PC-3 (cell line): ENCODE measurements around the gene PLPPR2. TPM values are rescaled to one million over a fixed set of nuclear protein-coding genes. Genes with fewer than 3 reads are reported as not detected.

ENCODE experiments used
- ATAC-seq: fragments of 200-7000 bp; cut with Tn5 transposase; 2 replicates; pipeline ENCODE4 v1.9.1; 2020; ENCODE audit warnings: mild to moderate bottlenecking, moderate library complexity
- BruUV-seq: library from RNA; stranded (reverse); fragments of 400-500 nt; replicated peaks from 2 replicates; lab custom pipeline; 2021; lab: Mats Ljungman, UMichigan
- CTCF ChIA-PET: fragments of 300-600 bp; sonication (Branson Sonifier 250); formaldehyde crosslinking; loops from one replicate; lab custom pipeline; 2022; ENCODE audit warnings: antibody characterized with exemption; lab: Charles Lee
- POLR2A ChIA-PET: fragments of 300-600 bp; sonication (Branson Sonifier 250); formaldehyde crosslinking; loops from one replicate; lab custom pipeline; 2022; ENCODE audit warnings: antibody characterized with exemption; ENCODE audit not compliant: unreplicated experiment; lab: Charles Lee
- DNase-seq: peaks from one replicate; pipeline ENCODE4 v3.0.0-alpha.2; 2015
- H2AFZ ChIP-seq: fragments of 300-600 bp; sonication (generic); 2 replicates; pipeline ENCODE4 v1.6.0; 2016; ENCODE audit warnings: antibody characterized with exemption, low read length
- H3F3A ChIP-seq: fragments of 300-600 bp; sonication (generic); one replicate; pipeline ENCODE4 v1.6.0; 2017; ENCODE audit warnings: antibody characterized with exemption, low read length, control low read depth, mild to moderate bottlenecking; ENCODE audit not compliant: unreplicated experiment
- H3K27ac ChIP-seq: fragments of 300-600 bp; sonication (generic); 2 replicates; pipeline ENCODE4 v1.5.1; 2016; ENCODE audit warnings: mild to moderate bottlenecking, low read length
- H3K27me3 ChIP-seq: fragments of 300-600 bp; sonication (generic); 2 replicates; pipeline ENCODE4 v1.6.1; 2016; ENCODE audit warnings: low read length, mixed read lengths
- H3K36me3 ChIP-seq: fragments of 300-600 bp; sonication (generic); 2 replicates; pipeline ENCODE4 v1.6.1; 2016; ENCODE audit warnings: low read depth, mixed run types, low read length, mixed read lengths
- H3K4me1 ChIP-seq: fragments of 300-600 bp; sonication (generic); 2 replicates; pipeline ENCODE4 v1.5.1; 2016; ENCODE audit warnings: low read length; ENCODE audit not compliant: insufficient read depth
- H3K4me2 ChIP-seq: fragments of 300-600 bp; sonication (generic); 2 replicates; pipeline ENCODE4 v1.6.0; 2016; ENCODE audit warnings: low read length
- H3K4me3 ChIP-seq: fragments of 300-600 bp; sonication (generic); 2 replicates; pipeline ENCODE4 v1.5.1; 2016; ENCODE audit warnings: mild to moderate bottlenecking, low read length, mixed read lengths
- H3K79me2 ChIP-seq: fragments of 300-600 bp; sonication (generic); 2 replicates; pipeline ENCODE4 v1.6.1; 2017; ENCODE audit warnings: low read length, mixed read lengths
- H3K9ac ChIP-seq: fragments of 300-600 bp; sonication (generic); 2 replicates; pipeline ENCODE4 v1.6.0; 2016; ENCODE audit warnings: mild to moderate bottlenecking, low read length
- H3K9me2 ChIP-seq: fragments of 300-600 bp; sonication (generic); replicated peaks from 2 replicates; pipeline ENCODE4 v1.6.1; 2016; ENCODE audit warnings: mixed run types, low read length, mixed read lengths
- H3K9me3 ChIP-seq: fragments of 300-600 bp; sonication (generic); 2 replicates; pipeline ENCODE4 v1.6.1; 2016; ENCODE audit warnings: low read length, mixed read lengths
- H4K20me1 ChIP-seq: fragments of 300-600 bp; sonication (generic); 2 replicates; pipeline ENCODE4 v1.6.1; 2016; ENCODE audit warnings: low read length, mixed read lengths
- CTCF ChIP-seq: fragments of 300-600 bp; sonication (generic); conservative IDR thresholded peaks from 2 replicates; pipeline ENCODE4 v1.5.1; 2017; ENCODE audit warnings: antibody characterized with exemption, low read depth, mild to moderate bottlenecking, low read length
- EZH2 ChIP-seq: fragments of 300-600 bp; sonication (generic); IDR thresholded peaks from one replicate; pipeline ENCODE4 v1.6.1; 2017; ENCODE audit warnings: antibody characterized with exemption, mild to moderate bottlenecking, low read length; ENCODE audit not compliant: unreplicated experiment
- EZH2phosphoT487 ChIP-seq: fragments of 300-600 bp; sonication (generic); IDR thresholded peaks from 2 replicates; pipeline ENCODE4 v1.6.1; 2018; ENCODE audit warnings: mild to moderate bottlenecking, antibody characterized with exemption, low read length, borderline replicate concordance
- intact Hi-C: fragments of 100-400 bp; cut with micrococcal nuclease; formaldehyde crosslinking; loops from 2 replicates; pipeline ENCODE4 v1.9.0; 2023
- total RNA-seq: library from RNA; depleted of rRNA; stranded (reverse); fragments of >200 nt; gene quantifications from 2 replicates; pipeline ENCODE4 v1.2.3, GENCODE V29; 2014

Gene PLPPR2
- total RNA-seq, 1 experiment from 2014 or later = 38.0 TPM

- Histone ChIP-seq H4K20me1 (no peaks in the 10 kb centered on the region), H3K27me3 (no peaks in the 10 kb centered on the region), H3K9me3 (no peaks in the 10 kb centered on the region), H3K4me2 (no peak overlapping the region), H3K27ac (no peak overlapping the region), H3K9me2 (no peaks in the 10 kb centered on the region), H3K4me1 (0 out of 2 replicates have a peak, but pooled peaks cover under 1% of the 10 kb centered on the region), H3K36me3 (peaks cover 9% of the 10 kb centered on the region), H3K4me3 (no peak overlapping the region), H2AFZ (no peak overlapping the region), H3K79me2 (no peaks in the 10 kb centered on the region), H3F3A (no peaks in the 10 kb centered on the region), H3K9ac (no peak overlapping the region)
- POLR2A ChIA-PET = interaction anchor here (0.6 kb wide), 1 partner anchor 234 kb away, joined by 3 read pairs; the partner anchor contains the start of gene ELOF1
- DNase-seq (no peak), ATAC-seq (no peak)
- CTCF ChIA-PET = interaction anchor here (0.7 kb wide), 1 partner anchor 377 kb away, joined by 4 read pairs; no protein-coding TSS in a partner anchor
- TF ChIP-seq EZH2phosphoT487 = no peak
- no peak for TF ChIP-seq CTCF
- intact Hi-C loops = no loop called here
- no TSS peak for BruUV-seq
Measured at GRCh38 chr19:11324748-11325389, 30.4 kb upstream of the PLPPR2 start.

GRCh38 chr19:11325544-11325943, 29.7 kb upstream of the PLPPR2 start:
- Histone ChIP-seq H3K4me1 (no peaks in the 10 kb centered on the region), H3K79me2 (no peaks in the 10 kb centered on the region), H4K20me1 (no peaks in the 10 kb centered on the region), H3K36me3 (peaks cover 12% of the 10 kb centered on the region), H3K27me3 (no peaks in the 10 kb centered on the region), H3K9me2 (no peaks in the 10 kb centered on the region), H3K9ac (no peak overlapping the region), H3K9me3 (no peaks in the 10 kb centered on the region), H3K27ac (no peak overlapping the region), H3K4me3 (no peak overlapping the region), H3F3A (no peaks in the 10 kb centered on the region), H2AFZ (no peak overlapping the region), H3K4me2 (no peak overlapping the region)
- BruUV-seq = no TSS peak
- POLR2A ChIA-PET = interaction anchor here (0.6 kb wide), 1 partner anchor 233 kb away, joined by 3 read pairs; the partner anchor contains the start of gene ELOF1
- DNase-seq (no peak), ATAC-seq (no peak)
- TF ChIP-seq EZH2phosphoT487 (no peak), CTCF (no peak), EZH2 (no peak)
- intact Hi-C loops = no loop called here
- CTCF ChIA-PET = no interaction called here

GRCh38 chr19:11330127-11330526, 25.1 kb upstream of the PLPPR2 start:
- ChIA-PET CTCF (no interaction called here), POLR2A (interaction anchor here (0.6 kb wide), 1 partner anchor 666 kb away, joined by 3 read pairs; no protein-coding TSS in a partner anchor)
- TF ChIP-seq EZH2phosphoT487 (no peak), EZH2 (no peak), CTCF (no peak)
- Histone ChIP-seq H3K4me1 (no peaks in the 10 kb centered on the region), H3K4me3 (no peak overlapping the region), H3K9ac (no peak overlapping the region), H4K20me1 (no peaks in the 10 kb centered on the region), H2AFZ (no peak overlapping the region), H3K9me3 (no peaks in the 10 kb centered on the region), H3K4me2 (no peak overlapping the region), H3K79me2 (no peaks in the 10 kb centered on the region), H3K27ac (no peak overlapping the region), H3K9me2 (no peaks in the 10 kb centered on the region), H3K36me3 (peaks cover 24% of the 10 kb centered on the region), H3F3A (peaks cover 4% of the 10 kb centered on the region), H3K27me3 (no peaks in the 10 kb centered on the region)
- no peak for DNase-seq
- ATAC-seq = no peak
- intact Hi-C loops = no loop called here
- BruUV-seq = no TSS peak
